Smooth muscle cell (in vitro differentiated cells): ENCODE measurements around the gene CHTF18. TPM values are rescaled to one million over a fixed set of nuclear protein-coding genes. Genes with fewer than 3 reads are reported as not detected.

ENCODE experiments used
- DNase-seq: peaks from one replicate; lab custom pipeline; 2025; ENCODE audit not compliant: unreplicated experiment; lab: John Stamatoyannopoulos, UW
- H2AFZ ChIP-seq: fragments of 200-600 bp; sonication (generic); 2 replicates; pipeline ENCODE4 v1.6.0; 2016; ENCODE audit warnings: antibody characterized with exemption, low read depth, mild to moderate bottlenecking
- H3F3A ChIP-seq: fragments of 200-600 bp; sonication (generic); 2 replicates; pipeline ENCODE4 v1.6.0; 2017; ENCODE audit warnings: antibody characterized with exemption, low read depth
- H3K27ac ChIP-seq: fragments of 200-600 bp; sonication (generic); 2 replicates; pipeline ENCODE4 v1.5.1; 2016; ENCODE audit warnings: low read depth, mild to moderate bottlenecking
- H3K27me3 ChIP-seq: fragments of 200-600 bp; sonication (generic); 2 replicates; pipeline ENCODE4 v1.6.1; 2016; ENCODE audit warnings: low read depth, mild to moderate bottlenecking
- H3K36me3 ChIP-seq: fragments of 200-600 bp; sonication (generic); 2 replicates; pipeline ENCODE4 v1.5.1; 2016; ENCODE audit warnings: low read depth
- H3K4me1 ChIP-seq: fragments of 200-600 bp; sonication (generic); 2 replicates; pipeline ENCODE4 v1.5.1; 2016; ENCODE audit warnings: low read depth
- H3K4me2 ChIP-seq: fragments of 200-600 bp; sonication (generic); 2 replicates; pipeline ENCODE4 v1.6.0; 2016; ENCODE audit warnings: mild to moderate bottlenecking
- H3K4me3 ChIP-seq: fragments of 200-600 bp; sonication (generic); 2 replicates; pipeline ENCODE4 v1.5.1; 2016; ENCODE audit warnings: mild to moderate bottlenecking
- H3K79me2 ChIP-seq: fragments of 200-600 bp; sonication (generic); 2 replicates; pipeline ENCODE4 v1.6.0; 2016; ENCODE audit warnings: low read depth, mild to moderate bottlenecking
- H3K9ac ChIP-seq: fragments of 200-600 bp; sonication (generic); 2 replicates; pipeline ENCODE4 v1.6.0; 2016; ENCODE audit warnings: low read depth
- H3K9me3 ChIP-seq: fragments of 200-600 bp; sonication (generic); replicated peaks from 2 replicates; pipeline ENCODE4 v1.5.1; 2016; ENCODE audit warnings: low read depth
- H4K20me1 ChIP-seq: fragments of 200-600 bp; sonication (generic); 2 replicates; pipeline ENCODE4 v1.6.0; 2016; ENCODE audit warnings: low read depth
- WGBS: methylation state at CpG from one replicate; pipeline ENCODE4 v1.1.7; 2016; ENCODE audit warnings: low lambda C conversion rate; 5-methylcytosine and 5-hydroxymethylcytosine counted together
- polyA plus RNA-seq: library from polyadenylated mRNA; unstranded; fragments of >200 nt; fragmentation: Nextera tagmentation; extraction: Ambion mirVana; gene quantifications from 2 replicates; pipeline ENCODE4 v1.2.1, GENCODE V29; 2016
- total RNA-seq: library from RNA; depleted of rRNA; stranded (reverse); fragments of >200 nt; gene quantifications from 2 replicates; pipeline ENCODE4 v1.2.3, GENCODE V29; 2014
- TF ChIP-seq, protein P1 (sequence below): fragments of 200-600 bp; sonication (generic); IDR thresholded peaks from 2 replicates; pipeline ENCODE4 v1.5.1; 2017; ENCODE audit warnings: borderline replicate concordance, mild to moderate bottlenecking, antibody characterized with exemption; ENCODE audit not compliant: insufficient read depth, poor library complexity, severe bottlenecking

Gene CHTF18
- total and polyA plus RNA-seq, 2 experiments from 2014 or later: 27.2 to 33.2 TPM

DNA sequence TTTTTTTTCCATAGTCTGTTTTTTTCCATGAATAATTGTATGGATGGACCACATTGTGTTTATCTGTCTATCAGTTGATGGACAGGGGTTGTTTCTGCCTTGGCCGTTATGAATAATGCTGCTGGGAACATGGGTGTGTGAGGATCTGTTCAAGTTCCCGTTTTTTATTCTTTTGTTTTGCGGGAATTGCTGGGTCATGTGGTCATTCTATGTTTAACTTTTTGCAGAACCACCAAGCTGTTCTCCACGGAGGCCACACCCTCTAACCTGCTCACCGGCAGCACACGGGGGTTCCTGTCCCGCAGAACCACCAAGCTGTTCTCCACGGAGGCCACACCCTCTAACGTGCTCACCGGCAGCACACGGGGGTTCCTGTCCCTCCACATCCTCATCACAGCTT, 33.8 kb upstream of the CHTF18 start:
- H3K27ac ChIP-seq: no peak overlapping the region
- no peaks in the 10 kb centered on the region for H3K36me3 ChIP-seq
- no peak for DNase-seq
- TF ChIP-seq, protein P1, sequence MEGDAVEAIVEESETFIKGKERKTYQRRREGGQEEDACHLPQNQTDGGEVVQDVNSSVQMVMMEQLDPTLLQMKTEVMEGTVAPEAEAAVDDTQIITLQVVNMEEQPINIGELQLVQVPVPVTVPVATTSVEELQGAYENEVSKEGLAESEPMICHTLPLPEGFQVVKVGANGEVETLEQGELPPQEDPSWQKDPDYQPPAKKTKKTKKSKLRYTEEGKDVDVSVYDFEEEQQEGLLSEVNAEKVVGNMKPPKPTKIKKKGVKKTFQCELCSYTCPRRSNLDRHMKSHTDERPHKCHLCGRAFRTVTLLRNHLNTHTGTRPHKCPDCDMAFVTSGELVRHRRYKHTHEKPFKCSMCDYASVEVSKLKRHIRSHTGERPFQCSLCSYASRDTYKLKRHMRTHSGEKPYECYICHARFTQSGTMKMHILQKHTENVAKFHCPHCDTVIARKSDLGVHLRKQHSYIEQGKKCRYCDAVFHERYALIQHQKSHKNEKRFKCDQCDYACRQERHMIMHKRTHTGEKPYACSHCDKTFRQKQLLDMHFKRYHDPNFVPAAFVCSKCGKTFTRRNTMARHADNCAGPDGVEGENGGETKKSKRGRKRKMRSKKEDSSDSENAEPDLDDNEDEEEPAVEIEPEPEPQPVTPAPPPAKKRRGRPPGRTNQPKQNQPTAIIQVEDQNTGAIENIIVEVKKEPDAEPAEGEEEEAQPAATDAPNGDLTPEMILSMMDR: no peak
- no peaks in the 10 kb centered on the region for H3K27me3 ChIP-seq
- no peak overlapping the region for H3K4me2 ChIP-seq
- no peaks in the 10 kb centered on the region for H3K9me3 ChIP-seq
- no peaks in the 10 kb centered on the region for H3F3A ChIP-seq
- H3K9ac ChIP-seq: no peak overlapping the region
- H4K20me1 ChIP-seq: no peaks in the 10 kb centered on the region
- H2AFZ ChIP-seq: no peak overlapping the region
- H3K79me2 ChIP-seq: no peaks in the 10 kb centered on the region
- H3K4me3 ChIP-seq: no peak overlapping the region
- peaks cover 4% of the 10 kb centered on the region for H3K4me1 ChIP-seq
- WGBS: 82% methylated on average over 11 of the region's 11 CpGs

DNA sequence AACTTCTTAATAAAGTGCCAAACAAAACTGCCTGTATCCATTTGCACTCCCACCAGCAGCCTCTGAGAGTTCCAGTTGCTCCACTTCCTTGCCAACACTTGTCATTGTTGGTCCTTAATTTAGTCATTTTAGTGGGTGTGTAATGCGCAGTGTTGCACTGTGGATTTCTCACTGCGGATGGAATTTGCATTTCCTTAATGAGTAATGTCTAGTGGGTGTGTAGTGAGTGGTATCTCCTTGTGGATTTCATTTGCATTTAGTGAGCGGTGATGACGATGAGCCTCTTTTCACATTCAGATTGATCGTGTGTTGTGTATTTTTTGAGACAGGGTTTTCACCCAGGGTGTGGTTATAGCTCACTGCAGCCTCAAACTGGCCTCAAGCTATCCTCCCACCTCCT, 32.0 kb upstream of the CHTF18 start:
- H3K9ac ChIP-seq: no peak overlapping the region
- 96% methylated on average over 5 of the region's 5 CpGs for WGBS
- H2AFZ ChIP-seq: no peak overlapping the region
- no peak overlapping the region for H3K4me2 ChIP-seq
- DNase-seq: no peak
- no peaks in the 10 kb centered on the region for H3K9me3 ChIP-seq
- no peaks in the 10 kb centered on the region for H3K27me3 ChIP-seq
- no peaks in the 10 kb centered on the region for H3F3A ChIP-seq
- H3K79me2 ChIP-seq: no peaks in the 10 kb centered on the region
- TF ChIP-seq, protein P1: no peak
- peaks cover 4% of the 10 kb centered on the region for H3K4me1 ChIP-seq
- H3K4me3 ChIP-seq: no peak overlapping the region
- H3K36me3 ChIP-seq: no peaks in the 10 kb centered on the region
- no peak overlapping the region for H3K27ac ChIP-seq
- H4K20me1 ChIP-seq: no peaks in the 10 kb centered on the region

GRCh38 chr16:759110-759910, 29.1 kb upstream of the CHTF18 start:
- H3K79me2 ChIP-seq: no peaks in the 10 kb centered on the region
- H3K4me2 ChIP-seq: no peak overlapping the region
- TF ChIP-seq, protein P1: no peak
- no peak overlapping the region for H3K9ac ChIP-seq
- H3K27ac ChIP-seq: no peak overlapping the region
- H3K9me3 ChIP-seq: no peaks in the 10 kb centered on the region
- no peak overlapping the region for H3K4me3 ChIP-seq
- H2AFZ ChIP-seq: no peak overlapping the region
- H3K4me1 ChIP-seq: no peaks in the 10 kb centered on the region
- H4K20me1 ChIP-seq: no peaks in the 10 kb centered on the region
- H3K27me3 ChIP-seq: no peaks in the 10 kb centered on the region
- no peaks in the 10 kb centered on the region for H3K36me3 ChIP-seq
- WGBS: 88% methylated on average over 34 of the region's 34 CpGs
- no peaks in the 10 kb centered on the region for H3F3A ChIP-seq
- DNase-seq: no peak

- no peaks in the 10 kb centered on the region for H3K9me3 ChIP-seq
- TF ChIP-seq, protein P1: no peak
- H4K20me1 ChIP-seq: no peaks in the 10 kb centered on the region
- no peaks in the 10 kb centered on the region for H3F3A ChIP-seq
- H3K36me3 ChIP-seq: no peaks in the 10 kb centered on the region
- no peaks in the 10 kb centered on the region for H3K4me1 ChIP-seq
- WGBS: 89% methylated on average over 14 of the region's 15 CpGs
- H3K4me2 ChIP-seq: no peak overlapping the region
- no peak overlapping the region for H3K4me3 ChIP-seq
- H3K27ac ChIP-seq: no peak overlapping the region
- H3K9ac ChIP-seq: no peak overlapping the region
- no peak overlapping the region for H2AFZ ChIP-seq
- H3K27me3 ChIP-seq: no peaks in the 10 kb centered on the region
- no peaks in the 10 kb centered on the region for H3K79me2 ChIP-seq
- DNase-seq: no peak
Observed at GRCh38 chr16:760065-760464, 28.4 kb upstream of the CHTF18 start.
